GM15510 (cell line): ENCODE data around the gene INHBA.

ENCODE experiments used
- POLR2A ChIP-seq: IDR thresholded peaks from 3 replicates; pipeline ENCODE4 v1.6.1; 2011; ENCODE audit warnings: borderline replicate concordance; ENCODE audit not compliant: insufficient read length; ENCODE audit errors: extremely low read depth

INHBA gene

GRCh38 chr7:41730161-41730560 lies 27.3 kb upstream of the INHBA start:
- TF ChIP-seq POLR2A = no peak

DNA sequence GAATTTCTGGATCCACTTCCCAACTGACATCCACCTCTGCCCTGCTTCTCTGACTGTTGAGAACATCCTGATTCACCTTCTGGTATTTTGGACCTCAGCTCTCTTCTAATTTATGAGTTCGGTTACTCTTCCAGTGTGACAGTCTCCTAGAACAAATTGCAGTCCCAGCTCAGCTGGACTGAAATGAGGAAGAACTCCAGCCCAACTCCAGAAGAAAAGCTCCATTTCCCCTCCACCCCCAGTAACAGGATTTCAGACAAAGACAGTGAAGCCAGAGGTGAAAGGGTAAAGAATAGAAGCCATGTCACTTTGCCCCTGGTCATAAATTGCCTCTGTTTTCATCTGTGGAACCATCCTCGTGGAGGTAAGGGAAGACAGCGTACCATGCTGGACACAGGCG lies 26.2 kb upstream of the INHBA start:
- no peak for TF ChIP-seq POLR2A

- TF ChIP-seq POLR2A = no peak
These were observed 22.1 kb upstream of the INHBA start for GRCh38 chr7:41725013-41725412.

GRCh38 chr7:41720886-41721285 lies 18.0 kb upstream of the INHBA start:
- no peak for TF ChIP-seq POLR2A

- no peak for TF ChIP-seq POLR2A
These were observed 17.2 kb upstream of the INHBA start for GRCh38 chr7:41720046-41720445.

DNA sequence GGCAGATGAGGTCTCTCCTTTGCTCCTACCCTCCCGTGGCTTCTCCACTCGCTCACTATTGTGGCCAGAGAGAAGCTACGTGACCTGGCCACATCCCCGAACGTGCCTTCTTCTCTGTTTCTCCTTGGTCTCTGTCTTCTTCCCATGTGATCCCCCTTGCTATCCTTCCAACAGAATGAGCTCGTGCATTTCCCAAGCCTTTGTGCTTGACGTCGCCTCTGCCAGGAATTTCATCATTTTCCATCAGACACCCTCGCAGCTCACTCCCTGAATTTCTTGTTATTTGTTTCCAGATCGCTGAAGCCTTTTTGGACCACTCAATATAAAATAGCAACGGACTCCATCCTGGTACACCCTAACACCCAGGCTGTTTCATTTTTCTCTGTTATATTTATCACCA lies 13.8 kb upstream of the INHBA start:
- TF ChIP-seq POLR2A = no peak

GRCh38 chr7:41715000-41715399 lies 12.1 kb upstream of the INHBA start:
- no peak for TF ChIP-seq POLR2A

- no peak for TF ChIP-seq POLR2A
These were observed 8.6 kb upstream of the INHBA start for GRCh38 chr7:41711283-41712064.

- TF ChIP-seq POLR2A = no peak
These were observed 7.9 kb upstream of the INHBA start for GRCh38 chr7:41710838-41711237.

DNA sequence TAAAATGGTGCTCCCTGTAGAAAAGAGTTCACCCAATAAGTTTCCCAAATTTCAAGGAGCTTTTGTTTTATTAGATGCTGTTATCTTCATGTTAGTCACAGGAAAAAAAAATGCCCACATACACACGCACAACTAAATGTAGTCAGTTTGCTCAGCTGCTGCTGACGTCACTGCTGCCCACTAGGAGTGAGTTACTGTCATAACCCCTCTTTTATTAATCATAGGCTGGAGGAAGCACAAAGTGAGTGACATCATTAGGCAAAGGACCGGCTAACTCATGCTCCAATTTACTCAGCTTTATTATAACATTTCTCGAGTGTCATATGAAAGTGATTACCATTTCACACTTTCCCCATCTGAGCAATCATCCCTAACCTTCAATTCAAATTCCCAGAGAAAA lies 6.7 kb upstream of the INHBA start:
- no peak for TF ChIP-seq POLR2A

DNA sequence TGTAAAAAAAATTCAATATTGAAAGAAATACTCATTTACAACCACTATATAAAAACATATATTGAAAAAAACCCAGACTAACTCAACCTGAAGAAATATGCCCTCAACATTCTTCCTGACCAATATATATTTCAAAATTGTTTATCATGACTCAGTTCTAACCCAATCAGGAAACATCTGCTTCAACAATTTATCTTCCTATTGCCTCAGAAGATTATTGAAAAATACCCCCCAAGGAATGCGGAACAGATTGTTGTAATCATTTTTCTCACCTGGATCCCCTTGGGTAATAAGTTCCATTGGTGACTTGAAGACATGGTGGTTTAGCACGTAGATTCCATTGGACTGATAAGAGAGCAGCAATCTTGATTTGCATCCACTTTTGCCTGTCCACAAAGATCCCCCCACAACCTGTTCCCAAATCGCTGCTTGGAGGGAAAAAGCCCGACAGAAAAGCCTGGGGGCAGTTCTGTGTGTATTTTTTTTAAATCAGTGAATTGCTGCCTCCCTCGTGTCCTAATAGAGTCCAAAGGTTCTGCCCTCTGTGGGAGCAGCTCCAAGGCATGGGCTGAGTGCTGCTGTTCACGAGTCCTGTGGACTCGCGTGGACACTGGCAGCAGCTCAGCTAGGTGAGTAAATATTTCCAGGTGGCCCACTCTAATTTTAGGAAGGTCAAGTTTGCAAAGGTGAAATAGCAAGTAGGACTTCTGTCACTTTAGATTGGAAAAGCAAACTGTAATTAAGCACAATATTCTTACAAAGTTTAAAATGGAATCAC lies 5.9 kb upstream of the INHBA start:
- no peak for TF ChIP-seq POLR2A

DNA sequence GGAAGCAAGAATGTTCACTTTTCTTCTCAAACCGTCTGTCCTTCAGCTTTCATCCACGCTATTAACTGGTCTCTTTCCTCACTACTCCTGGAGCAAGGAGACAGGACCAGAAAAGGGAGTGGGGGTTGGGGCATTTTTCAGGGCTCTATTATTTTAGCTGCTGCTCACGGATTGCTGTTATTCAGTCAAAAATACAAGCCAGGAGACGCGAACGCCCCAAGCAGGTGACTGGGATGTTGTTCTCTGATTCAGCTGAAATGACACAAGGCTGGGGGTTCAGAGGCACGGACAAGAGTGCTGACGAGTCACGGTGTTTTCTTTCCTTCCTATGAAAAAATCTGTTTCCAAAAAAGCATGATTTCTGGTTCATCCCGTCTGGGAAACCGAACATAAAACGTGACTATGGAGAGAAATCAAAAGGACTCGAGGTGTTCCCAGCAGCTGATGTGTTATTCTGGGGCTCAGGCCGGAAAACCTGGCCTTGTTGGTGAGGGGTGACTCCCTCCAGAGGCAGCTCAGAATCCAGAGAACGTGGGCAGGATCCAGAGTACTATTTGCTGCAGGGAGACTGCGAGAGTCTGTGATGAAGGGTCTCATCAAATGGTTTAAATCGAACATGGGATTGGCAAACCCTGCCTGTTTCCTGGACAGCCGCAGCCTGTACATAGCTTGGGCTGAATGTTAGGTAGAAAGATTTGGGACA lies 3.5 kb upstream of the INHBA start:
- TF ChIP-seq POLR2A = no peak

DNA sequence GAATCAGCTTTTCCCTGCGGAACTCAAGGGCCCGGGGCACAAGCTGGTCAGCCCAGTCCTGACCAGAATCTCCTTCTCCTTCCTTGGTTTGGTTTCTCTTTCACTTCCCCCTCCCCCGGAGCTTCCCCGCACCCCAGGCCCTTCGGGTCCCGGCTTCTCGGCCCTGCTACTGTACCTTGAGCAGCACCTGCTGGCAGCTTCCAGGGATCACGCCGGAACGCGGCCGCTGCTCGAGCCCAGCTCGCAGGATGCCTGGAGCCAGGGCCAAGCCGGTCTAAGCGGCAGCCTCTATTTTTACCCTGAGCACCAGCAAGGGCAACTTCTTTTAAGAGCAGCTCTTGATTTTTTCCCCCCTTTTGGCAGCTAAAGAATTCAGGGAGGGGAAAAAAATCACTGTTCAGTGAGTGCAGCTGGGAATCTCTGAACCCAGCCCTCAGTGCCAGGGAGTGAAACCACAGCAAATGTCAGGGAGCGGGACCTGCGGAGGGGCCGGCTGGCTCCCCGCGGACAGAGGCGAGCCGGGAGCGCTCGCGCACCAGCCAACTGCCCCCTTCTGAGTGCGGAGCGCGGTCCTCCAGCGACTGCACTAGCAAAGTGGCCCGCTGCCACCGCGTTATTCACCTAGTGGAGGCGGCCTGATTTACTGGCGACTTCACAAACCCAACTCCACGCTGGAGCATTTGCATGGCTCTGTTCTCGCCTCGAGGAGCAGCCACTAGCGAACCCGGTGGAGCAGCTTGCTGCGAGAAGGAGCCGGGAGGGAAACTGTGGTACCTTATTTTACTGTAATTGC lies 2.4 kb upstream of the INHBA start:
- TF ChIP-seq POLR2A = no peak

- no peak for TF ChIP-seq POLR2A
These were observed 1.6 kb downstream of the INHBA start for GRCh38 chr7:41701068-41701941.
